Activated naive CD8-positive, alpha-beta T cell treated with anti-CD3 and anti-CD28 coated beads, Interleukin-2, amount 50 U/mL, for 24 hours (primary cell): ENCODE results near the gene CDH23.
"Not testable (repeated sequence)": the region's sequence is repeated elsewhere in the genome, so short reads cannot be mapped to it uniquely, and the experiment has no call there.

ENCODE experiments used
- ATAC-seq: fragments of 150-1000 bp; cut with Tn5 transposase; one replicate; pipeline ENCODE4 v1.10.0; 2021
- DNase-seq: peaks from one replicate; pipeline ENCODE4 v3.0.0; 2021
- H3K27ac Mint-ChIP-seq: one replicate; pipeline ENCODE4 v1.8.0; 2021; ENCODE audit warnings: mild to moderate bottlenecking, mixed read lengths
- H3K27me3 Mint-ChIP-seq: one replicate; pipeline ENCODE4 v1.8.0; 2021; ENCODE audit warnings: mixed read lengths
- H3K36me3 Mint-ChIP-seq: one replicate; pipeline ENCODE4 v1.8.0; 2021; ENCODE audit warnings: low read depth, mixed read lengths
- H3K4me1 Mint-ChIP-seq: one replicate; pipeline ENCODE4 v1.8.0; 2021; ENCODE audit warnings: mixed read lengths
- H3K4me3 Mint-ChIP-seq: one replicate; pipeline ENCODE4 v1.8.0; 2021; ENCODE audit warnings: mild to moderate bottlenecking, moderate library complexity, mixed read lengths
- H3K9me3 Mint-ChIP-seq: one replicate; pipeline ENCODE4 v1.8.0; 2021; ENCODE audit warnings: mixed read lengths

The CDH23 gene

DNA sequence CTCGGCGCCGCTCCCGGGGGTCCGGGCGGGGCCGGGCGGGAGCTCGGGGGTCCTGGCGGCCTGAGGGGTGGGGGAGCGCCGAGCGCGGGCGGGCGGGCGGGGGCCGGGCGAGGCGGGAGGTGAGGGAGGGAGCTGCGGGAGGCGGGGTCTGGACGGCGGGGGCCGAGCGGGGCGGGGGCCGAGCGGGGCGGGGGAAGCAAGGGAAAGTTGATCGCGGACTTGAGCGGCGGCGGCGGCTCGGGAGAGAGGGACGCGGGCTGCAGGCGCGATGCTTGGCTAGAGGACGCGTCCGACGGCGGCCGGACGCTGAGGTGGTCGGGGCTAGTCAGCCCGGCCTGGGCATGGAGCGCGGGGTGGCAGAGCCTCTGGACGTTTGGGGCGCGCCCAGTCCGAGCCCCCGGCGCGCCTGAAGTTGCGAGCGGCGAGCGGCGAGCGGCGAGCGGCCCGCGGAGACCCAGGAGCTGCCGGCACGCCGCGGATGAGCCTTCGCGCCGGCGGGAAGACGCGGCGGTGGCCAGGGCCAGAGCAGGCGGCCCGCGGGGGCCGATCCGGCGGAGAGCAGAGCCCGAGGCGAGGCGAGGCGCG is at the start of gene CDH23:
TSS of gene CDH23 (plus strand) at position 210 of the 585 bp plus-strand sequence. CDS start 42,912 bp downstream, outside the sequence.
- Mint-ChIP-seq H3K36me3 (no peaks in the 10 kb centered on the region), H3K4me3 (peak within 1 kb of the TSS; percentile 44), H3K27me3 (peaks cover 55% of the 10 kb centered on the region), H3K9me3 (no peaks in the 10 kb centered on the region), H3K27ac (no peak within 1 kb of the TSS), H3K4me1 (peaks cover 4% of the 10 kb centered on the region)
- ATAC-seq = peak; percentile 6
- peak; percentile 26 for DNase-seq

DNA sequence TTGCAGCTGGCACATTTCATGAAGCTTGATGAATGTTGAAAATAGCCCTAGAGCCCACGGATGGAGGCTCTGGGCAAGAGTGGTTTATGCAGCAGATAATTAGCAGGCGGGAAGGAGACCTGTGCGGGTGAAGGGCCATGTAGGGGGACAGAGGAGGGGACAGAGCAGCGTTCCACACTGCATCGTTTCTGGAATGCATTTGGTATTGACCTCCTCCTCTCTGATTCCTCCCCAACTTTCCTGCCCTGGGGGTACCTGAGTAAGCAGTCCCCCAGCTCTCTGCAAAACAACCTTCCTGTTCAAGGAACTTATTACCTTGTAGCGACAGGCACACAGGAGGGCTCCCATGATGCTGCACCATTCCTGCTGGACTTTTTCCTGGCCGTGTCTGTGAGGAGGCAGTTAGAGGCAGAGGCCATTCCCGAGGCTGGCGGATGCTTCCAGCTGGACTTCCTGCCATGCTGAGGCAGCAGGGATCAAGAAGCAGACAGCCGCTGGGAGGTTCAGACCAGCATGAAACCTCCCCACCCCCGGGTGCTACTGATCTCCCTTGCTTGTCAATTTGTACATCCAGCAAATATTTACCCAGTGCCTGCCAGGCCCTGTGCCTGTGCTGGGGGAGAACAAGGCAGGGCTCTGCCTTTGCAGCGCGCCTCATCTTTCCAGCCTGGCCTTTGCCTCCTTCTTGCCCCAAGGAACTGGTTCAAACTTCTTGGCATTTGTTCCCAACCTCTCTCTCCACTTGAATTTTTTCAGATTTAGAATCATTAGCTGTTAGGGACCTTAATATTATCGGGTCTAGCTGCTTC is 48.9 kb upstream of the CDH23 start:
- Mint-ChIP-seq H3K9me3 (no peaks in the 10 kb centered on the region), H3K27ac (no peak overlapping the region), H3K4me3 (no peak overlapping the region), H3K27me3 (no peaks in the 10 kb centered on the region), H3K4me1 (peaks cover 15% of the 10 kb centered on the region), H3K36me3 (no peaks in the 10 kb centered on the region)
- ATAC-seq (no peak), DNase-seq (no peak)

DNA sequence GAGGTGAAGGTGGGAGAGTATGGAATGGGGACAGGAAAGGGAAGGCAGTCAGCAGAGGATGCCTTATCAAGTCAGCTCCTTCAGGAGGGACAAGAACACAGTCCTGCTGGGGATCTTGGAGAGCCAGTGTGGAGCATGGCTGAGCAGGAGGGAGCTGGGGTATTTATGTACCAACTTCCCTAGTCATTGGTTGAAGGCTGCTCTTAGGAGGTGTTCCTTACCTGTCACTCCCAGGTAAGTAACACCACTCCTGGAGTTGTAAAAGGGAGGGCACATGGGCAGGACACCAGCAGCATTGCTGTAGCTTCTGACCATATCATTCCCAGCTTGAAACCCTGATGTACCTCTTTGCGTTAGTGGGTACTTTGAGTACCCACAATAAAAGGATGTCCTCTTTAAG is 47.9 kb upstream of the CDH23 start:
- no peak overlapping the region for H3K27ac Mint-ChIP-seq
- no peaks in the 10 kb centered on the region for H3K9me3 Mint-ChIP-seq
- DNase-seq (no peak), ATAC-seq (no peak)
- H3K27me3 Mint-ChIP-seq = no peaks in the 10 kb centered on the region
- H3K36me3 Mint-ChIP-seq = no peaks in the 10 kb centered on the region
- peaks cover 15% of the 10 kb centered on the region for H3K4me1 Mint-ChIP-seq
- H3K4me3 Mint-ChIP-seq = no peak overlapping the region

DNA sequence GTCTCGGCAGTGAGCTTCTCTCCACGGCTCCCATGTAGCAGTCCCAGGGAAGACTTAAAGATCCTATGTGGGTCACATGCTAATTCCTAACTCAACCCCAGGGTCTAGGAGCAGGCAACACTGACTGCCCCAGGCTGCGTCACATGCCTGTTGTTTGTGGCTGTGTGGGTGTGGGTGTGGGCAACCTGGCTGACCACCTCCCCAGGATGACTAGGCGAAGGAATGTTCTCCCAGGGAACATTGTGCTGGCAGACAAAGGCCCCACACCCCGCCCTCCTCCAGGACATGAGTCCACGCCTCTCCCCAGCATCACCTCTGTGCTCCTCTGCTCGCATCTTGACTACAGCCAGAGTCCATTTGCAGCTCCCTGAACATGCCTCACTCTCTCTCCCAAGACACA is 47.3 kb upstream of the CDH23 start:
- Mint-ChIP-seq H3K27ac (no peak overlapping the region), H3K4me3 (no peak overlapping the region), H3K4me1 (peaks cover 15% of the 10 kb centered on the region), H3K36me3 (no peaks in the 10 kb centered on the region), H3K27me3 (no peaks in the 10 kb centered on the region), H3K9me3 (no peaks in the 10 kb centered on the region)
- ATAC-seq (no peak), DNase-seq (no peak)

DNA sequence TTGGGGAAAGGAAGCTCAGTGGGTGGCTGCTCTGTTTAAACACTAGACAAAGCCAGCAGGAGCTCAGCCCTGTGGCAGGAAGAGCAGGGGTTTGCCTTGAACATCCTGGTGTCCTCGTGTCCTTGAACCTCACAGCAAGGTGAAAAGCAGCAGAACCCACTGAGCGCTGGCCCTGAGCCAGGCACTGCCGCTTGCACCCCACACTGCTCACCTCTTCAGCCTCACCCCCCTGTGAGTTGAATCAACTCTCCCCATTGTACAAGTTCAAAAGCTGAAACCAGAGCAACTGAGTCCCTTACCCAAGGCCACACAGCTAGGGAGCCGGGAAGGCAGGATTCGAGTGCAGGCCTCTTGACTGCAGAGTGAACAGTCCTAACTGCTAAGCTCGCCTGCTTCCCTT is 45.6 kb upstream of the CDH23 start:
- Mint-ChIP-seq H3K36me3 (no peaks in the 10 kb centered on the region), H3K9me3 (no peaks in the 10 kb centered on the region), H3K4me3 (no peak overlapping the region), H3K27ac (no peak overlapping the region), H3K27me3 (no peaks in the 10 kb centered on the region), H3K4me1 (peaks cover 15% of the 10 kb centered on the region)
- ATAC-seq (no peak), DNase-seq (no peak)

DNA sequence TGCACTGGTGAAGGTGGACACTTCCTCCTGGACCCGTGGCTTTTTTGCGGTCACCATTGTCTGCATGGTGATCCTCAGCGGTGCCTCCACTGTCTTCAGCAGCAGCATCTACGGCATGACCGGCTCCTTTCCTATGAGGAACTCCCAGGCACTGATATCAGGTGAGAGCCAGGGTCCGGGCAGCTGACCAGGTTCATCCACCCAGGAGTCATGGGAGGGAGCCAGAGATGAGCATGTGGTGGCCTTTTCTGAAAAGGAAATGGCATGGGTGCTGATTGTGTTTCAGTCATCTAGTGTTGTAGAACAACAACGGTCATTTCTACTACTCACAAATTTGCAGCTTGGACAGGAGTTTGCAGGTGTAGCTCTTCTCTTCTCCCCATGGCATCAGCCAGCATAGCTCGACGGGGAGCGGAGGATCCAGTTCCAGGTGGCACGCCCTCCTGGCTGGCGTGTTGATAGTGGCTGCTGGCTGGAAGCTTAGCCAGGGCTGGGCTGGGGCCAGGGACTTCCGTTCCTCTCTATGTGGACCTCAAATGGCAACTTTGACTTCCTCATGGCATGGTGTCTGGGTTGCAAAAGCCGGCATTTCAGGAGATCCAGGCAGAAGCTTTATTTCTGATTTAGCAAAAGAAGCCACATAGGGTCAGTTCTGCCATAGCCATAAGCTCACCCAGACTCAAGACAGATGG is 44.9 kb upstream of the CDH23 start:
- peaks cover 15% of the 10 kb centered on the region for H3K4me1 Mint-ChIP-seq
- no peaks in the 10 kb centered on the region for H3K9me3 Mint-ChIP-seq
- no peak overlapping the region for H3K4me3 Mint-ChIP-seq
- H3K27me3 Mint-ChIP-seq = no peaks in the 10 kb centered on the region
- no peaks in the 10 kb centered on the region for H3K36me3 Mint-ChIP-seq
- no peak overlapping the region for H3K27ac Mint-ChIP-seq
- DNase-seq (no peak), ATAC-seq (no peak)

DNA sequence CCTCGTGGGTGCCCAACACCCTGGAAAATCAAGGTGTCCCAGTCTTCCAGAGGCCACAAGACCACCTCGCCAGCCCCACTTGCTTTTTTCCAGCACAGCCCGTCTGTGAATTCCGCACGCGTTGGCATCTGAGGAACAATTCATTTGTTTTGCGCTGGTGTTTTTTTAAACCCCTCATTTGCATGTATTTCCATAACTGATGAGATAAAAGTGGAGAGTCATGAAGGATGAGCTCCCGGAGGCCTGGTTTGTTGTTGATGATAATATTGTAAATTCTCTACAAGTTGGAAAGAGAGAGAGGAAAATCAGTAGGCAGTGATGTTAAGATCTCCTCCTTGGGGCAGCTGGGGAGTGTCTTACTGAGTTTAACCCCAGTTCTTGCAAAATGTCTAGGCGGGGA is 43.1 kb upstream of the CDH23 start:
- Mint-ChIP-seq H3K9me3 (no peaks in the 10 kb centered on the region), H3K4me3 (no peak overlapping the region), H3K4me1 (peaks cover 15% of the 10 kb centered on the region), H3K27me3 (no peaks in the 10 kb centered on the region), H3K27ac (no peak overlapping the region), H3K36me3 (no peaks in the 10 kb centered on the region)
- ATAC-seq (no peak), DNase-seq (no peak)

DNA sequence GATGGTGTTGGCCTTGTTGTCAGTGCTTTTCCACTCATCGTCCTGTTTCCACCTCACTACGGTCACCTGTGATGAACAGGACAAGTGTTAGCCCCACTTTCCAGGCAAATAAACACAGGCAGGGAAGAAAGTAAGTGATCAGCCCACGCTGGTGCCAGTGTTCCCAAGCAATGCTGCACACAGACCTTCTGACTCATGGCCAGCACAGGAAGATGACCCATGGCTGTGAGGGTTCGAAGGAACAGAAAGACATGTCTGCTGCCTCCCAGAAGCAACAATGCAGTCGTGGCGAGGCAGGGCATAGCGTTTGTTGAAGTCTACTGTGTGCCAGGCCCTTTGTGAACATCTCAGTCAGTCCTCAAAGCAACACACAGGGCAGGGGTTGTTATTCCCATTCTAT is 41.9 kb upstream of the CDH23 start:
- ATAC-seq (no peak), DNase-seq (no peak)
- Mint-ChIP-seq H3K27ac (no peak overlapping the region), H3K36me3 (peaks cover 5% of the 10 kb centered on the region), H3K4me1 (peaks cover 10% of the 10 kb centered on the region), H3K9me3 (no peaks in the 10 kb centered on the region), H3K4me3 (no peak overlapping the region), H3K27me3 (no peaks in the 10 kb centered on the region)

DNA sequence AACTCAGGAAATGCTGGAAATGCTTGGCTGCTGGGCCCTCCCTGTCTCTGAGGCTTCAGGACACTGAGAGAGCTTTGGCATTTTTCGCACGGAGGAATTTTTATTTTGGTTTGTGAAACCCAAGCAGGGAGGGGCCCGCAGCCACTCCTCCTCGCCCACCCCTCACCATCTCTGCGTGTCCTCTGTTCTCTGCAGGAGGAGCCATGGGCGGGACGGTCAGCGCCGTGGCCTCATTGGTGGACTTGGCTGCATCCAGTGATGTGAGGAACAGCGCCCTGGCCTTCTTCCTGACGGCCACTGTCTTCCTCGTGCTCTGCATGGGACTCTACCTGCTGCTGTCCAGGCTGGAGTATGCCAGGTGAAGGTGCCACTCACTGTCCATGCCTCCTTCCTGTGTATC is 40.8 kb upstream of the CDH23 start:
- no peak overlapping the region for H3K4me3 Mint-ChIP-seq
- H3K27me3 Mint-ChIP-seq = no peaks in the 10 kb centered on the region
- peaks cover 4% of the 10 kb centered on the region for H3K4me1 Mint-ChIP-seq
- ATAC-seq (no peak), DNase-seq (no peak)
- peaks cover 6% of the 10 kb centered on the region for H3K36me3 Mint-ChIP-seq
- H3K9me3 Mint-ChIP-seq = no peaks in the 10 kb centered on the region
- no peak overlapping the region for H3K27ac Mint-ChIP-seq

DNA sequence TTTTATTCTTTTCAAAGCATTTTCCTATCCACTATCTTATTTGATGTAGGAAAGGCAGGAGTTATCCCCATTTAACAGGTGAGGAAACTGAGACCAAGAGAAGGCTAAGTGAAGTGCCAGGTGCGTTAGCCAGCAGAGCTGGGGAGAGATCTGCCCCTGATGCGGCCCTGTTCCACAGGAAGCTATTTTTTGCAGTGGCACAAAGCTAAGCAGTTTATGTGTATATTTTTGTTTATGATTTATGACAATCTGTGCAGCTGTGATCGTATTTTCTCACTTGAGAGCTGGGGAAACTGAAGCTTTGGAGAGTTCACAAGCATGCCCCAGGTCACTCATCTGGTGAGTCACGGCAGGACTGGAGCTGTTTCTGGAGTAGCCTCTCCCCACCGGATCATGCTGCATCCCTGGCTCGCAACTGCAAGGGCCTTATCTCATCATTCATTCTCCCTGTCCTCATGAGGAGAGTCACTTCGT is 38.9 kb upstream of the CDH23 start:
- H3K4me3 Mint-ChIP-seq = no peak overlapping the region
- ATAC-seq (no peak), DNase-seq (no peak)
- no peaks in the 10 kb centered on the region for H3K4me1 Mint-ChIP-seq
- no peak overlapping the region for H3K27ac Mint-ChIP-seq
- H3K27me3 Mint-ChIP-seq = no peaks in the 10 kb centered on the region
- peaks cover 12% of the 10 kb centered on the region for H3K36me3 Mint-ChIP-seq
- H3K9me3 Mint-ChIP-seq = no peaks in the 10 kb centered on the region

DNA sequence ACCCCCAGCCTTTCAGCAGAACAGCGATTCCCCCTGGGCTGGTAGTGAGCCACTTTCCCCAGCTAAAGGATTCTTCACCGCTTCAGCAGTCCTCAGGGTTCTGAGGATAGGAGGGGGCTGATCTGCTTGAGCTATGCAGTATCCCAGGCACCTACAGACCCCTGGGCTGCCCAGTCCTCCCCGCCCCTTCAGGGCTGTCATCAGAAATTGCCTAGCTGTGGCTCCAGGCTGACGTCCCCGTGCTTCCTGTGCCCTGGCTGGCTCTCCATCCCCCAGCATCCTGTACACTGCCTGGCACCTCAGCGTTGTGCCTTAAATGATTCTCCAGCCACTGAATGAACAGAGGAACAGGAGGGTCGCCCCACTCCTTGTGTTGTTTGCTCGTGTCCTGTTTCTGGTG is 38.4 kb upstream of the CDH23 start:
- DNase-seq (no peak), ATAC-seq (no peak)
- Mint-ChIP-seq H3K4me3 (no peak overlapping the region), H3K9me3 (no peaks in the 10 kb centered on the region), H3K4me1 (no peaks in the 10 kb centered on the region), H3K36me3 (peaks cover 12% of the 10 kb centered on the region), H3K27ac (no peak overlapping the region), H3K27me3 (no peaks in the 10 kb centered on the region)

DNA sequence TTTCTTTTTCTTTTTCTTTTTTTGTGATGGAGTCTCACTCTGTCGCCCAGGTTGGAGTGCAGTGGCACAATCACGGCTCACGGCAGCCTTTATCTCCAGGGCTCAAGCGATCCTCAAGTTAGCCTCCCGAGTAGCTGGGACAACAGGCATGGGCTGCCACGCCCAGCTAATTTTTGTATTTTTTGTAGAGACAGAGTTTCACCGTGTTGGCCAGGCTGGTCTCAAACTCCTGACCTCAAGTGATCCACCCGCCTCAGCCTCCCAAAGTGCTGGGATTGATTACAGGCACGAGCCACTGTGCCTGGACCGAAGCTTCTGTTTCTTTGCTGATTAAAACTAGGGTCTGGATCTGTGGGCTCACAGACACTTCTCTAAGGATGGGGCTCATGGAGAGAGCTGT is 37.8 kb upstream of the CDH23 start:
- H3K27me3 Mint-ChIP-seq, H3K27ac Mint-ChIP-seq, DNase-seq, H3K4me1 Mint-ChIP-seq, H3K4me3 Mint-ChIP-seq, ATAC-seq, H3K9me3 Mint-ChIP-seq: not testable (repeated sequence)
- peaks cover 12% of the 10 kb centered on the region for H3K36me3 Mint-ChIP-seq

DNA sequence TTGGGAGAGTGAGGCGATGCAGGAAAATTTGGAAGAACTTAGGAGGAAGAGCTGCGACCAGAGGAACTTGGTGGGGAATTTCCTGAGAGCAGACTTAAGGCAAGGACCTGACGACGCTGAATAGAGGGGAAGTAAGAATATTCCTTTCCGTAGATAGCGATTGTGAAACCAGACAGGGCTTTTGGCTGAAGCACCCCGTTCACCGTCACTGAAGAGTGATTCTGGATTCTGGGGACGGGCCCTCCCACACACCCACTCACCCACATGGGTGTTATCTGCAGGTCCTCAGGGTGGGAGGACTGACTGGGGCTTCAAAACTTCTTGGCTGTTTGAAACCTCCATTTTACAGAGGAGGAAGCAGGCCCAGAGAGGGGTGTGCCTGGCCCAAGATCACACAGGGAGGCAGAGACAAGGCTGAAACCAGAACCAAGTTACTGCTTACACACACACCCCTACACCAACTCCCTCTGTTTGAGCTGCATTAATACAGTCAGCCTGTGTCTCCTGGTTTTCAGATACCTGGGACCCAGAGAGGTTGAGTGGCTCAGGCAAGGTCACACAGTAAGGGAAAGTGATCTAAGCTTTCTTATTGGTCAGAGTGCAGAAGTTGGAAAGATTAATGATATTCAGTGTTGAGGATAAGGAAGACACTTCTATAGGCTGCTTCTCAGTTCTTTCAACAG is 37.2 kb upstream of the CDH23 start:
- no peak overlapping the region for H3K27ac Mint-ChIP-seq
- H3K4me1 Mint-ChIP-seq = no peaks in the 10 kb centered on the region
- H3K9me3 Mint-ChIP-seq = no peaks in the 10 kb centered on the region
- H3K27me3 Mint-ChIP-seq = no peaks in the 10 kb centered on the region
- DNase-seq = no peak
- no peak overlapping the region for H3K4me3 Mint-ChIP-seq
- ATAC-seq = no peak
- peaks cover 12% of the 10 kb centered on the region for H3K36me3 Mint-ChIP-seq

DNA sequence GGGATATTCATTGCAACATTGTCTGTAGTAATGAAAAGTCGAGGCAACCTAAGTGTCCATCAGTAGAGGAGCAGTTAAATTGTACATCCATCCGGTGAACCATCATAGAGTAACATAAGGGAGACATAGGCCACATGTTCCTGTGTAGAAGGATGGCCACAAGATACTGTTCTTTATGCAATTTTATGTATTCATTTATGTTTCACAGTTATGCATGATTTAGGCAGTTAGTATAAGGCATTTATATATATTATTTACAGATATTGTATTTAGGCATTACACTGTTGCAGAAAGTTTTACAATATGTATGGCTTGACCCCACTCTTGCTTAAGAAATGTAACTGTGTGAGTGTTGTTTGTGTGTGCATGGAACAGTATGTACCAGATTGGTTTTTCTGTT is 36.0 kb upstream of the CDH23 start:
- Mint-ChIP-seq H3K4me1 (no peaks in the 10 kb centered on the region), H3K4me3 (no peak overlapping the region), H3K36me3 (peaks cover 12% of the 10 kb centered on the region), H3K9me3 (no peaks in the 10 kb centered on the region), H3K27me3 (no peaks in the 10 kb centered on the region), H3K27ac (no peak overlapping the region)
- DNase-seq (no peak), ATAC-seq (no peak)
